HG03354 (cell line): Measurements from ENCODE around the gene ARHGEF3.
"Not testable (repeated sequence)": the region's sequence is repeated elsewhere in the genome, so short reads cannot be mapped to it uniquely, and the experiment has no call there.

Source experiments
- ATAC-seq: cut with Tn5 transposase; IDR thresholded peaks from one replicate; pipeline ENCODE4 v1.9.1; 2021; ENCODE audit warnings: mild to moderate bottlenecking; ENCODE audit not compliant: unreplicated experiment, poor library complexity, severe bottlenecking

The ARHGEF3 gene

GRCh38 chr3:56748663-56749231, 53.0 kb downstream of the ARHGEF3 start:
- no peak for ATAC-seq

- ATAC-seq = no peak
These were observed 54.6 kb downstream of the ARHGEF3 start for GRCh38 chr3:56747150-56747549.

DNA sequence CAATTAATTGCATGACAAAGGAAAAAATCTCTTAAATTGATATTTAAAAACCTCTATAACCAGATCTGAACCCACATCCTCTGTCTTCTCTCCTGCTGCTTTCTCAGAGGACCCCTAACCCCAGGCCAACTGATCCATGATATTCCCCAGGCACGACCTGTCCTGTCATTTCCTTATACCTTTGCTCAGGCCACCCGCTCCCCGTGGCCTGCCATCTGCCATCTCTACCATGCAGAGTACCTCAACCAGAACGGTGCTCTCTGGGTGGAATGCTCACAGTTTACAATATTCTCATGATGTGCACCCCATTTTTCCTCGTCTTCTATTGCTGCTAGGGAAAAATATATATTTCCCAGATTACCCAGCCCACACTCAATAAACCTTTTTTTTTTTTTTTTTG, 57.7 kb downstream of the ARHGEF3 start:
- no peak for ATAC-seq

DNA sequence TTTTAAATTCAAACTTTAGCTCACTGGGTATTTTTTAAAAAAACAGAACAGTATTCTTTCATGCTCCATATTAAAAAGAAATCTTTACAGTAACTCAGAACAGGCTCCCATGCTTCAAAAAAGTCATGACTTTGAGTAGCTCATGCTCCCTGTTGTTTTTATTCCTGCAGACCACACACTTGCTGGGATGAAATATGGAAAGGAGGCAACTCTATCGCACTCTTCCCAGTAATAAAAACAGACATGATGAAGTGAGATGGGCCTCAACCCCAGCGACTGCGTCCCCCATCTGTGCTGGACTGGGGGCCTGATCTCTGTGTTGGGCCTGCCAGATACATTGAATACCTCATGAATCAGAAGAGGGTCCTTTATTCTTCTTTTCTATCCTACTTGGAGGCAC, 58.9 kb downstream of the ARHGEF3 start:
- no peak for ATAC-seq

GRCh38 chr3:56739036-56739435, 62.7 kb downstream of the ARHGEF3 start:
- no peak for ATAC-seq

DNA sequence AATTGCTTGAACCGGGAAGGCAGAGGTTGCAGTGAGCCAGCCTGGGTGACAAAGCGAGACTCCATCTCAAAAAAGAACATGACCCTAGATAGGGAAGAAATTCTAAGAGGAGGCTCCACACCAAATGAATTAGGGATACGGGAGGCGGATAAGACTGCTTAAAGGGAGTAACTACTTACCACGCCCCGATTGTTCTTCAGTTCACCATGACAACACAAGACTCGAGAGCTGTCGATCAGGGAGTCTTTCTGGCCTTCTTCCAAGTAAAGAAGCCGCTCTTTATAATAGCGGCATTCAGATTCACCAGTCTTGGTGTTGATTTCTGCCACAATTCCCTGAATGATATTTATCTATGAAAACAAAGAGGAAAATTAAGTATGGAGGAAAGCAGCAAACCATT, 64.7 kb downstream of the ARHGEF3 start:
- ATAC-seq = no peak

GRCh38 chr3:56732109-56732508, 69.6 kb downstream of the ARHGEF3 start:
- ATAC-seq = no peak

GRCh38 chr3:56725175-56725574, 76.6 kb downstream of the ARHGEF3 start:
- ATAC-seq = peak; percentile 99

DNA sequence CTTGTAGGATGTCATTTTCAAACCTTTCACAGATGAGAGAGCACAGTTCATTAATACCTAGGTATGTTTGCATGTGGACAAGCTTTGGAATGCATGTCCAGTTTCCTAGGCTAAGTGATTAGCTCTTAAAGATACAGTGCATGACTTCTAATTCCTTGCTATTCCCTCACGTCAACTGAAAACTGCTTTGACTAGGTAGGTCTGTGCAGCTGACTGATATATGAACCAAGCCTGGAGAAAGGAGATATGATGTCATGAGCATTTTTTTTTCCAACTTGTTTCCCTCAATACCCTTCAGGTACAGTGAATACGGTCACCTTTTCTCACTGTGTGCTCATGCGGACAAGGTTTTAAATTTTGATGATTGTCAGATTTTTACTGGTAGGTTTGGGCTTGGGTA, 77.1 kb downstream of the ARHGEF3 start:
- ATAC-seq = no peak

- ATAC-seq = no peak
These were observed 80.9 kb downstream of the ARHGEF3 start for GRCh38 chr3:56720849-56721248.

- ATAC-seq = not testable (repeated sequence)
These were observed 82.9 kb downstream of the ARHGEF3 start for GRCh38 chr3:56718809-56719208.

- no peak for ATAC-seq
These were observed 90.4 kb downstream of the ARHGEF3 start for GRCh38 chr3:56711344-56711743.

DNA sequence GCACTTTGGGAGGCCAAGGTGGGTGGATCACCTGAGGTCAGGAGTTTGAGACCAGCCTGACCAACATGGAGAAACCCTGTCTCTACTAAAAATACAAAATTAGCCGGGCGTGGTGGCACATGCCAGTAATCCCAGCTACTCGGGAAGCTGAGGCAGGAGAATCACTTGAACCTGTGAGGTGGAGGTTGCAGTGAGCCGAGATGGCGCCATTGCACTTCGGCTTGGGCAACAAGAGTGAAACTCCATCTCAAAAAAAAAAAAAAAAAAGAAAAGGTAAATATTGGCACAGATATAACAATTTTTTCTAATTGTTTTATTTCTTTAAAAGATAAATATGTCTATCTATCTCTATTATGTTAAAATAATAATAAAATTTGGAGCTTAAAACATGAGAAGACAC, 94.3 kb downstream of the ARHGEF3 start:
- not testable (repeated sequence) for ATAC-seq

GRCh38 chr3:56706629-56707028, 95.1 kb downstream of the ARHGEF3 start:
- no peak for ATAC-seq

GRCh38 chr3:56704706-56705105, 97.0 kb downstream of the ARHGEF3 start:
- ATAC-seq = no peak

GRCh38 chr3:56702490-56703315, 99.0 kb downstream of the ARHGEF3 start:
- ATAC-seq = no peak

DNA sequence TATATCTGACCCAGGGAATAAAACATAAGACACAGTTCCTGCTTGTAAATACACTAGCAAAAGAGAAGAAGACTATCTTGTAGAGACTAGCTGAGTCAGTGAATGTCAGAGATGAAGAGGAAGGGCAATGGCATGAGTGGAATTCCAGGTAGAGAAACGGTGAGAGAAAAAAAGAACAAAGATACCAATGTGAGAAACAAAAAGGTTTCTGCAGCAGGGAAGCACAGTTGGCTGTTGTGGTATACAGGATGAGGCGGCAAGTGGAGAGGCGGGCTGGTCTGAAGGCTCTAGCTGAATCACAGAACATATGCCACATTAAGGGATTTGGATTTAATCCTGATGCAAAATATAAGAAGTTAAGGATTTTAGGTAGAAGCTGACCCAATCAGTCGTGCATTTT, 101.6 kb downstream of the ARHGEF3 start:
- ATAC-seq = no peak

DNA sequence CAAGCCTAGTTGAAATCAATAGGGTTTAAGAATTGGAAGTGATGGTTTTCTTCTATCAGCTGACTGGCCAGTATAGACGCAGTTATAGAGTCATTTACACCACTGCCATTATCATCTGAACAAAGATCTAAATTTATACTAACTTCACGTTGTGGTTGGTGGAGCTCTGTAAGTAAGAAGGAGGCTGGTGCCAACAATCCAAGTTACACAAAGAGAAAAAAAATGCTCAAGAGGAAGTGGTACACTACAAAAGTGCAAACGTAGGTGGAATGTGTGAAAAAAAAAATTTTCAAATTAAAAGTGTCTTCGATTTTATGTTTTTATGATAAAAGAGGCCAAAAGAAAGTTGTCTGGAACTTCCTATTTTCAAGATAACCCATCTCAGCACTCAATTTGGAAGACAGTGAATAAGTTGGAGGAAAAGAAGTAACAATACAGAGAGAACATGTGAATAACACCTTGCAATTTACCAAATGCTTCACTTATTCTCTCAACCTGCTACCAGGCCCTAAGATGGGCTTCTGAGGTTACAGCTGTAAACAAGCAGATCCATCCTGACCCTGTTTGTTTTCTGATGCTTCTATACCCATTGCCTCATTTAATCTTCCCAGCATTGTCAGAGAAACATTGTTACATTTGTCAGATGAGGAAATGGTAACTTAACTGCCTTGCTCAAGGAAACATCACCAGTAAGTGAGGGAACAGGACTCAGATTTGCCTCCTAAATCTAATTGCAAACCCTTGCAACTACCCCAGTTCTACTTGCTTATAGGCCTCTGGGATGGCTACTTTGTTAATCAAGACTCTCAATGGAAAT, 106.7 kb downstream of the ARHGEF3 start:
- ATAC-seq = no peak

- no peak for ATAC-seq
These were observed 108.0 kb downstream of the ARHGEF3 start for GRCh38 chr3:56693750-56694149.

- peak; percentile 81 for ATAC-seq
These were observed 109.0 kb downstream of the ARHGEF3 start for GRCh38 chr3:56692520-56693433.
